OCI-LY3 (cell line): ENCODE measurements around the gene LBX2.

Experiments
- CTCF ChIP-seq: fragments of 200-600, 300-600 bp; sonication (generic); IDR thresholded peaks from 2 replicates; pipeline ENCODE4 v1.5.1; 2014; ENCODE audit warnings: antibody characterized with exemption, low read length, low read depth
- EZH2phosphoT487 ChIP-seq: fragments of 200-600 bp; shearing (Covaris generic); IDR thresholded peaks from 2 replicates; pipeline ENCODE4 v1.6.1; 2018; ENCODE audit warnings: antibody characterized with exemption, mixed run types, low read depth

- TF ChIP-seq CTCF, result no peak
- no peak for TF ChIP-seq EZH2phosphoT487
Observed at GRCh38 chr2:74540291-74540690, 40.9 kb upstream of the LBX2 start.
